Smooth muscle cell (in vitro differentiated cells): Measurements from ENCODE around the gene C17orf114.
"Not testable (repeated sequence)": the region's sequence is repeated elsewhere in the genome, so short reads cannot be mapped to it uniquely, and the experiment has no call there.

Experiments
- DNase-seq: peaks from one replicate; lab custom pipeline; 2025; ENCODE audit not compliant: unreplicated experiment; lab: John Stamatoyannopoulos, UW
- H2AFZ ChIP-seq: fragments of 200-600 bp; sonication (generic); 2 replicates; pipeline ENCODE4 v1.6.0; 2016; ENCODE audit warnings: antibody characterized with exemption, low read depth, mild to moderate bottlenecking
- H3F3A ChIP-seq: fragments of 200-600 bp; sonication (generic); 2 replicates; pipeline ENCODE4 v1.6.0; 2017; ENCODE audit warnings: antibody characterized with exemption, low read depth
- H3K27ac ChIP-seq: fragments of 200-600 bp; sonication (generic); 2 replicates; pipeline ENCODE4 v1.5.1; 2016; ENCODE audit warnings: low read depth, mild to moderate bottlenecking
- H3K27me3 ChIP-seq: fragments of 200-600 bp; sonication (generic); 2 replicates; pipeline ENCODE4 v1.6.1; 2016; ENCODE audit warnings: low read depth, mild to moderate bottlenecking
- H3K36me3 ChIP-seq: fragments of 200-600 bp; sonication (generic); 2 replicates; pipeline ENCODE4 v1.5.1; 2016; ENCODE audit warnings: low read depth
- H3K4me1 ChIP-seq: fragments of 200-600 bp; sonication (generic); 2 replicates; pipeline ENCODE4 v1.5.1; 2016; ENCODE audit warnings: low read depth
- H3K4me2 ChIP-seq: fragments of 200-600 bp; sonication (generic); 2 replicates; pipeline ENCODE4 v1.6.0; 2016; ENCODE audit warnings: mild to moderate bottlenecking
- H3K4me3 ChIP-seq: fragments of 200-600 bp; sonication (generic); 2 replicates; pipeline ENCODE4 v1.5.1; 2016; ENCODE audit warnings: mild to moderate bottlenecking
- H3K79me2 ChIP-seq: fragments of 200-600 bp; sonication (generic); 2 replicates; pipeline ENCODE4 v1.6.0; 2016; ENCODE audit warnings: low read depth, mild to moderate bottlenecking
- H3K9ac ChIP-seq: fragments of 200-600 bp; sonication (generic); 2 replicates; pipeline ENCODE4 v1.6.0; 2016; ENCODE audit warnings: low read depth
- H3K9me3 ChIP-seq: fragments of 200-600 bp; sonication (generic); replicated peaks from 2 replicates; pipeline ENCODE4 v1.5.1; 2016; ENCODE audit warnings: low read depth
- H4K20me1 ChIP-seq: fragments of 200-600 bp; sonication (generic); 2 replicates; pipeline ENCODE4 v1.6.0; 2016; ENCODE audit warnings: low read depth
- CTCF ChIP-seq: fragments of 200-600 bp; sonication (generic); IDR thresholded peaks from 2 replicates; pipeline ENCODE4 v1.5.1; 2017; ENCODE audit warnings: borderline replicate concordance, mild to moderate bottlenecking, antibody characterized with exemption; ENCODE audit not compliant: insufficient read depth, poor library complexity, severe bottlenecking
- WGBS: methylation state at CpG from one replicate; pipeline ENCODE4 v1.1.7; 2016; ENCODE audit warnings: low lambda C conversion rate; 5-methylcytosine and 5-hydroxymethylcytosine counted together

C17orf114 gene

DNA sequence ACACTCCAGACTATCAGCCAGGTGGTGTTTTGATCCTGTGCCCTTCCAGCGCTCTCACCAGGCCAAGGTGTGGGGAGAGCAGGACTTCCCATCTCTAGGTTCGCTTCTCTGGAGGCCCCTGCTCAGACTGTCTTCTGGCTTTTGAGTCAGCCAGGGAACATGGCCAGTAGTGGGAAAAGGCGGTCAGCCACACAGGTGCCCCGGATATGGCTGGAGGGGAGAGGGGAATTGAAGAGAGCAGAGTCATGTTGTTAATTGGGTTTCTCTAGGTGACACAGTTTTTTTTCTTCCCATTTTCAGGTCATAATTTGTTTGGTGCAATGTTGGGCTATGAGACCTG, 32.5 kb upstream of the C17orf114 start:
- Histone ChIP-seq H3K79me2 (peaks cover 49% of the 10 kb centered on the region), H3K4me2 (peak overlapping the region; percentile 96), H3K4me3 (peak overlapping the region; percentile 90), H3K9ac (no peak overlapping the region), H3K27me3 (no peaks in the 10 kb centered on the region), H3K4me1 (peaks cover 6% of the 10 kb centered on the region), H3K9me3 (no peaks in the 10 kb centered on the region), H3K27ac (peak overlapping the region; percentile 87), H3F3A (peaks cover 13% of the 10 kb centered on the region), H2AFZ (no peak overlapping the region), H3K36me3 (no peaks in the 10 kb centered on the region), H4K20me1 (peaks cover 53% of the 10 kb centered on the region)
- 80% methylated on average over 4 of the region's 4 CpGs for WGBS
- DNase-seq: no peak
- no peak for TF ChIP-seq CTCF

- peaks cover under 1% of the 10 kb centered on the region for H3K4me1 ChIP-seq
- H2AFZ ChIP-seq: peak overlapping the region; percentile 92
- 9% methylated on average over 15 of the region's 15 CpGs for WGBS
Observed at GRCh38 chr17:4833941-4834680, 32.0 kb upstream of the C17orf114 start.

GRCh38 chr17:4833178-4833940, 31.2 kb upstream of the C17orf114 start, which contains the start of gene MINK1:
TSS of gene MINK1 (plus strand) at chr17:4833340. CDS start at chr17:4833584, 244 bp downstream.
- peak within 1 kb of the TSS; percentile 87 for H3K27ac ChIP-seq
- H3K36me3 ChIP-seq: no peaks in the 10 kb centered on the region
- peaks cover 43% of the 10 kb centered on the region for H3K79me2 ChIP-seq
- no peaks in the 10 kb centered on the region for H3K9me3 ChIP-seq
- H3F3A ChIP-seq: peaks cover 15% of the 10 kb centered on the region
- DNase-seq: peak; percentile 77
- H3K4me1 ChIP-seq: no peaks in the 10 kb centered on the region
- peak within 1 kb of the TSS; percentile 90 for H3K4me3 ChIP-seq
- H3K4me2 ChIP-seq: peak within 1 kb of the TSS; percentile 96
- peak within 1 kb of the TSS; percentile 92 for H2AFZ ChIP-seq
- no peak for TF ChIP-seq CTCF
- WGBS: 1% methylated on average over 70 of the region's 91 CpGs
- no peaks in the 10 kb centered on the region for H3K27me3 ChIP-seq
- peaks cover 45% of the 10 kb centered on the region for H4K20me1 ChIP-seq
- peak within 1 kb of the TSS; percentile 88 for H3K9ac ChIP-seq

More at GRCh38 chr17:4833941-4834680, 32.0 kb upstream of the C17orf114 start:
- Histone ChIP-seq H3K4me3 (peak overlapping the region; percentile 90), H3K27me3 (no peaks in the 10 kb centered on the region), H3F3A (peaks cover 10% of the 10 kb centered on the region), H3K36me3 (no peaks in the 10 kb centered on the region), H4K20me1 (peaks cover 48% of the 10 kb centered on the region), H3K27ac (peak overlapping the region; percentile 87), H3K4me2 (peak overlapping the region; percentile 96), H3K79me2 (peaks cover 44% of the 10 kb centered on the region), H3K9me3 (no peaks in the 10 kb centered on the region), H3K9ac (peak overlapping the region; percentile 88)
- TF ChIP-seq CTCF: no peak
- DNase-seq: no peak

GRCh38 chr17:4832829-4833177, 30.7 kb upstream of the C17orf114 start:
- not testable (repeated sequence) for DNase-seq, H3K27me3 ChIP-seq, H3K4me1 ChIP-seq, H3K36me3 ChIP-seq, H3K9me3 ChIP-seq, H2AFZ ChIP-seq
- Histone ChIP-seq H3K4me3 (peak overlapping the region; percentile 90), H3K79me2 (peaks cover 43% of the 10 kb centered on the region), H3F3A (peaks cover 15% of the 10 kb centered on the region), H3K9ac (peak overlapping the region; percentile 88), H3K4me2 (peak overlapping the region; percentile 96), H3K27ac (peak overlapping the region; percentile 87), H4K20me1 (peaks cover 39% of the 10 kb centered on the region)
- 0% methylated on average over 12 of the region's 17 CpGs for WGBS
